HEK293 (cell line): ENCODE measurements around the gene LARGE1.

Experiments used
- CTCF ChIP-seq: fragments of 450-650 bp; formaldehyde crosslinking; IDR thresholded peaks from 2 replicates; pipeline ENCODE4 v1.5.1; 2016; ENCODE audit warnings: missing biosample characterization, missing genetic modification characterization
- GLI2 ChIP-seq: fragments of 450-650 bp; formaldehyde crosslinking; IDR thresholded peaks from 2 replicates; pipeline ENCODE4; 2017; ENCODE audit warnings: missing biosample characterization, missing genetic modification characterization, low read depth, borderline replicate concordance
- KLF7 ChIP-seq: fragments of 450-650 bp; formaldehyde crosslinking; IDR thresholded peaks from 2 replicates; pipeline ENCODE4 v1.5.1; 2016; ENCODE audit warnings: missing biosample characterization, missing genetic modification characterization, borderline replicate concordance
- REST ChIP-seq: fragments of 450-650 bp; formaldehyde crosslinking; IDR thresholded peaks from 2 replicates; pipeline ENCODE4 v1.5.1; 2016; ENCODE audit warnings: missing biosample characterization, missing genetic modification characterization
- ZBTB48 ChIP-seq: fragments of 450-650 bp; formaldehyde crosslinking; IDR thresholded peaks from 2 replicates; pipeline ENCODE4 v1.5.1; 2016; ENCODE audit warnings: missing biosample characterization, missing genetic modification characterization
- ZNF184 ChIP-seq: fragments of 450-650 bp; IDR thresholded peaks from 2 replicates; pipeline ENCODE4 v1.5.1; 2018; ENCODE audit warnings: missing biosample characterization, mild to moderate bottlenecking, missing genetic modification characterization
- ZNF24 ChIP-seq: fragments of 450-650 bp; formaldehyde crosslinking; IDR thresholded peaks from 2 replicates; pipeline ENCODE4 v1.5.1; 2016; ENCODE audit warnings: missing biosample characterization, missing genetic modification characterization
- ZNF280D ChIP-seq: fragments of 450-650 bp; formaldehyde crosslinking; IDR thresholded peaks from 2 replicates; pipeline ENCODE4 v1.5.1; 2016; ENCODE audit warnings: missing biosample characterization, missing genetic modification characterization
- ZNF48 ChIP-seq: fragments of 450-650 bp; formaldehyde crosslinking; IDR thresholded peaks from 2 replicates; pipeline ENCODE4 v1.5.1; 2016; ENCODE audit warnings: missing biosample characterization, missing genetic modification characterization
- ZNF530 ChIP-seq: fragments of 450-650 bp; formaldehyde crosslinking; IDR thresholded peaks from 2 replicates; pipeline ENCODE4 v1.5.1; 2016; ENCODE audit warnings: low read depth, missing biosample characterization, missing genetic modification characterization
- ZSCAN5A ChIP-seq: fragments of 450-650 bp; formaldehyde crosslinking; IDR thresholded peaks from 2 replicates; pipeline ENCODE4 v1.5.1; 2016; ENCODE audit warnings: missing biosample characterization, missing genetic modification characterization

- TF ChIP-seq ZNF280D (no peak), ZBTB48 (no peak), KLF7 (tag by site-specific recombination) (no peak), REST (tag by site-specific recombination) (no peak), ZNF24 (tag by site-specific recombination) (no peak), ZNF184 (tag by site-specific recombination) (no peak), ZNF48 (no peak), CTCF (tag by site-specific recombination) (no peak), GLI2 (tag by site-specific recombination) (no peak), ZSCAN5A (tag by site-specific recombination) (no peak), ZNF530 (no peak)
Observed at GRCh38 chr22:33386270-33386669, 534.0 kb downstream of the LARGE1 start.
